ENCODE measurements around the gene CDC42BPG.

DNA sequence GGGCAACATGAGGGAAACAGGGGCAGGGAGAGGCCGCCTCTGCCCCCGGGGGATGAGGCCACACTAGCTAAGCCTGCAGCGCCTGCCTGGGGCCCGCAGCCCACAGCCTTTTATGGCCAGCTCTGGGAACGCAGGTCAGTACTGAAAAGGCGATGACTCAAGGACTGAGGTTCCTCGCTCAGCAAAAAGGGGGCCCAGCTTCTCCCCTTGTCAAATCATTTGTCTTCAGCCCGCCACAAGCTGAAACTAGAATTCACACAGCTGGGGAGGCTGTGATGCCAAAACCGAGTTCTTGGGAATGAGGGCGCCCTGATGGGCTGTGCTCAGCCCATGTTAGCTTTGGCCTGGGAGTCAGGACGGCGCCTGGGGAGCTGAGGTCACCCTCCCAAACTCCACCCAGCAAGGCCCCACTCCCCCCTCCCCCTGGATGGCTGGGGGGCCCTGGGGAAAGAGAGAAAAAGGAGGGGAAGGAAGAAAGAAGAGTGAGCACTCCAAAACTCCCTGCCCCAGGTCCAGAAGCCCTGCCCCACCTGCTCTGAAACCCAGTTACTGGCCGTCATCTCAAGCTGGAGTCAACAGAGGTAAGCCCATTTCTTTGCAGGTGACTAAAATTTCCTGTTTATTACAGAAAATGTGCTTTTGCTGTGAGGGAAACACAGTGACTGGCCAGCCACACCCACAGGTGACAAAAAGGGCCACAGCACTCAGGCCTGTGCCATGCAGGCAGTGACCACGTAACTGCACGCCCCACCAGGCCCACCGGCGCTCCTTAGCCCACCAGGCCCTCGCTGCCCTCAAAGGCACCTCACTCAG is 20.2 kb upstream of the CDC42BPG start:
- TF ChIP-seq POLR2AphosphoS5 (IDR thresholded peaks at IDR 0.05; ENCODE audit: insufficient read depth in 1 of 2, low read depth in 1 of 2): peak; percentile 71 to 77
- TF ChIP-seq, protein P1, sequence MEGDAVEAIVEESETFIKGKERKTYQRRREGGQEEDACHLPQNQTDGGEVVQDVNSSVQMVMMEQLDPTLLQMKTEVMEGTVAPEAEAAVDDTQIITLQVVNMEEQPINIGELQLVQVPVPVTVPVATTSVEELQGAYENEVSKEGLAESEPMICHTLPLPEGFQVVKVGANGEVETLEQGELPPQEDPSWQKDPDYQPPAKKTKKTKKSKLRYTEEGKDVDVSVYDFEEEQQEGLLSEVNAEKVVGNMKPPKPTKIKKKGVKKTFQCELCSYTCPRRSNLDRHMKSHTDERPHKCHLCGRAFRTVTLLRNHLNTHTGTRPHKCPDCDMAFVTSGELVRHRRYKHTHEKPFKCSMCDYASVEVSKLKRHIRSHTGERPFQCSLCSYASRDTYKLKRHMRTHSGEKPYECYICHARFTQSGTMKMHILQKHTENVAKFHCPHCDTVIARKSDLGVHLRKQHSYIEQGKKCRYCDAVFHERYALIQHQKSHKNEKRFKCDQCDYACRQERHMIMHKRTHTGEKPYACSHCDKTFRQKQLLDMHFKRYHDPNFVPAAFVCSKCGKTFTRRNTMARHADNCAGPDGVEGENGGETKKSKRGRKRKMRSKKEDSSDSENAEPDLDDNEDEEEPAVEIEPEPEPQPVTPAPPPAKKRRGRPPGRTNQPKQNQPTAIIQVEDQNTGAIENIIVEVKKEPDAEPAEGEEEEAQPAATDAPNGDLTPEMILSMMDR (IDR thresholded peaks at IDR 0.05): no peak
- no peak for TF ChIP-seq POLR2A (IDR thresholded peaks at IDR 0.05)
